IMR-90 (cell line): ENCODE results near the gene CPNE4. TPM values are rescaled to one million over a fixed set of nuclear protein-coding genes. Genes with fewer than 3 reads are reported as not detected.

Source experiments
- ATAC-seq: fragments of 200-7000 bp; cut with Tn5 transposase; 2 replicates; pipeline ENCODE4 v1.9.1; 2020; ENCODE audit warnings: low read depth, mild to moderate bottlenecking, moderate library complexity
- BruUV-seq: library from RNA; stranded (reverse); fragments of 400-500 nt; replicated peaks from 2 replicates; lab custom pipeline; 2021; lab: Mats Ljungman, UMichigan
- CTCF ChIA-PET: fragments of 300-600 bp; formaldehyde crosslinking; extraction: SDS; loops from one replicate; lab custom pipeline; 2021; ENCODE audit warnings: antibody characterized with exemption; lab: Yijun Ruan, JAX
- POLR2A ChIA-PET: fragments of 300-600 bp; sonication (Branson Sonifier 250); formaldehyde crosslinking; loops from one replicate; lab custom pipeline; 2022; ENCODE audit warnings: antibody characterized with exemption; ENCODE audit not compliant: unreplicated experiment; lab: Charles Lee
- DNase-seq: peaks from one replicate; pipeline ENCODE4 v3.0.0; 2013
- H2AFZ ChIP-seq: replicated peaks from 2 replicates; pipeline ENCODE3; 2013; ENCODE audit warnings: low read length, mild to moderate bottlenecking; ENCODE audit not compliant: poor library complexity
- H2AK5ac ChIP-seq: 2 replicates; pipeline ENCODE4 v1.6.1; 2013; ENCODE audit warnings: low read depth, low read length, inconsistent platforms
- H2AK9ac ChIP-seq: replicated peaks from 2 replicates; pipeline ENCODE3; 2013; ENCODE audit warnings: mild to moderate bottlenecking, low read depth, low read length, moderate library complexity; ENCODE audit not compliant: poor library complexity
- H2BK120ac ChIP-seq: 2 replicates; pipeline ENCODE4 v1.6.1; 2013; ENCODE audit warnings: low read depth, low read length, inconsistent platforms
- H2BK15ac ChIP-seq: 3 replicates; pipeline ENCODE4 v1.6.1; 2013; ENCODE audit warnings: low read depth, low read length, inconsistent platforms
- H2BK20ac ChIP-seq: 2 replicates; pipeline ENCODE4 v1.6.1; 2013; ENCODE audit warnings: low read depth, mild to moderate bottlenecking, inconsistent platforms, low read length, moderate library complexity
- H2BK5ac ChIP-seq: 2 replicates; pipeline ENCODE4 v1.6.1; 2013; ENCODE audit warnings: mild to moderate bottlenecking, low read depth, low read length, inconsistent platforms; ENCODE audit not compliant: poor library complexity, severe bottlenecking
- H3K14ac ChIP-seq: replicated peaks from 2 replicates; pipeline ENCODE4 v1.6.1; 2013; ENCODE audit warnings: low read depth, low read length, inconsistent platforms
- H3K18ac ChIP-seq: 2 replicates; pipeline ENCODE4 v1.6.1; 2013; ENCODE audit warnings: low read depth, low read length, control low read depth
- H3K23ac ChIP-seq: 2 replicates; pipeline ENCODE4 v1.6.1; 2013; ENCODE audit warnings: low read depth, low read length, inconsistent platforms
- H3K27ac ChIP-seq: 2 replicates; pipeline ENCODE4 v1.5.1; 2013; ENCODE audit warnings: mild to moderate bottlenecking, control low read depth, low read length; ENCODE audit not compliant: insufficient read depth
- H3K27me3 ChIP-seq: 2 replicates; pipeline ENCODE4 v1.6.1; 2013; ENCODE audit warnings: low read length; ENCODE audit not compliant: control insufficient read depth, insufficient read depth
- H3K36me3 ChIP-seq: 2 replicates; pipeline ENCODE4 v1.6.1; 2013; ENCODE audit warnings: low read length, mixed read lengths; ENCODE audit not compliant: control insufficient read depth, insufficient read depth
- H3K4ac ChIP-seq: 2 replicates; pipeline ENCODE4 v1.6.1; 2013; ENCODE audit warnings: low read depth, low read length, inconsistent platforms
- H3K4me1 ChIP-seq: 2 replicates; pipeline ENCODE4 v1.6.1; 2013; ENCODE audit warnings: low read length, mixed read lengths; ENCODE audit not compliant: control insufficient read depth, insufficient read depth
- H3K4me2 ChIP-seq: 2 replicates; pipeline ENCODE4 v1.6.1; 2013; ENCODE audit warnings: low read depth, mild to moderate bottlenecking, control low read depth, low read length, moderate library complexity
- H3K4me3 ChIP-seq: 2 replicates; pipeline ENCODE4 v1.5.1; 2013; ENCODE audit warnings: low read depth, mild to moderate bottlenecking, control low read depth, low read length, moderate library complexity; ENCODE audit not compliant: insufficient read depth
- H3K56ac ChIP-seq: 2 replicates; pipeline ENCODE4 v1.6.1; 2013; ENCODE audit warnings: low read length, inconsistent platforms; ENCODE audit not compliant: insufficient read depth; ENCODE audit errors: extremely low read depth
- H3K79me1 ChIP-seq, 2 experiments: 2 replicates each; pipeline ENCODE4 v1.6.1; 2013; ENCODE audit warnings: low read length in 2 of 2, inconsistent platforms in 1 of 2, low read depth in 1 of 2
- H3K9ac ChIP-seq: 2 replicates; pipeline ENCODE4 v1.6.1; 2013; ENCODE audit warnings: low read depth, low read length, control low read depth
- H3K9me1 ChIP-seq: 2 replicates; pipeline ENCODE4 v1.6.1; 2013; ENCODE audit warnings: low read length, inconsistent platforms; ENCODE audit not compliant: insufficient read depth
- H3K9me3 ChIP-seq: 2 replicates; pipeline ENCODE4 v1.6.1; 2013; ENCODE audit warnings: low read length; ENCODE audit not compliant: control insufficient read depth, insufficient read depth
- H4K20me1 ChIP-seq: 2 replicates; pipeline ENCODE4 v1.6.1; 2013; ENCODE audit warnings: low read length, inconsistent platforms; ENCODE audit not compliant: insufficient read depth
- H4K5ac ChIP-seq: 2 replicates; pipeline ENCODE4 v1.6.1; 2013; ENCODE audit warnings: mild to moderate bottlenecking, low read depth, low read length, control low read depth
- H4K8ac ChIP-seq, 2 experiments: 2 replicates each; pipeline ENCODE4 v1.6.1; 2013; ENCODE audit warnings: low read depth in 2 of 2, low read length in 2 of 2, control low read depth in 1 of 2, inconsistent platforms in 1 of 2
- H4K91ac ChIP-seq: 2 replicates; pipeline ENCODE4 v1.6.1; 2013; ENCODE audit warnings: low read depth, low read length, inconsistent platforms; ENCODE audit not compliant: insufficient read depth
- BHLHE40 ChIP-seq: fragments of 150-350 bp; IDR thresholded peaks from 2 replicates; pipeline ENCODE4 v1.6.1; 2016; ENCODE audit warnings: mild to moderate bottlenecking, low read depth, low read length
- MAZ ChIP-seq: IDR thresholded peaks from 2 replicates; pipeline ENCODE4 v1.6.1; 2012; ENCODE audit warnings: low read depth, mild to moderate bottlenecking, low read length, improper control_type of control experiment, moderate library complexity, borderline replicate concordance
- SMC3 ChIP-seq: fragments of 150-350 bp; IDR thresholded peaks from 2 replicates; pipeline ENCODE4 v1.6.1; 2016; ENCODE audit warnings: low read depth, mild to moderate bottlenecking, antibody characterized with exemption, low read length, moderate library complexity
- WGBS, 2 experiments: methylation state at CpG; one replicate each; pipeline versions ENCODE4 v1.1.5 to v1.1.7; 2013; ENCODE audit warnings: missing lambda C conversion rate in 2 of 2; ENCODE audit not compliant: insufficient read length in 1 of 2; ENCODE audit errors: extremely low coverage in 2 of 2; 5-methylcytosine and 5-hydroxymethylcytosine counted together
- dilution Hi-C: fragments of 300-500 bp; cut with HindIII; formaldehyde crosslinking; loops from one replicate; pipeline ENCODE4 v1.14.3; 2018; ENCODE audit warnings: low sequenced_read_pairs; ENCODE audit not compliant: unreplicated experiment
- in situ Hi-C: fragments of 300-500 bp; cut with MboI; formaldehyde crosslinking; loops from 3 replicates; pipeline ENCODE4 v1.14.3; 2019; ENCODE audit warnings: low sequenced_read_pairs, inconsistent platforms, mixed read lengths
- intact Hi-C: fragments of 100-400 bp; cut with micrococcal nuclease; formaldehyde crosslinking; loops from 2 replicates; pipeline ENCODE4 v1.10.0; 2022
- polyA plus RNA-seq, 3 experiments: library from polyadenylated mRNA; depleted of rRNA; stranded (reverse); fragments of >200 nt; gene quantifications; 2 replicates each; pipeline ENCODE4 v1.2.3, GENCODE V29; 2012; ENCODE audit warnings: low replicate concordance in 1 of 3
- total RNA-seq: library from RNA; depleted of rRNA; stranded (reverse); fragments of >200 nt; gene quantifications from 2 replicates; pipeline ENCODE4 v1.2.3, GENCODE V29; 2012

Gene CPNE4
- total and polyA plus RNA-seq, 2 of the 4 experiments (the other 2 are of a cell fraction): not detected

DNA sequence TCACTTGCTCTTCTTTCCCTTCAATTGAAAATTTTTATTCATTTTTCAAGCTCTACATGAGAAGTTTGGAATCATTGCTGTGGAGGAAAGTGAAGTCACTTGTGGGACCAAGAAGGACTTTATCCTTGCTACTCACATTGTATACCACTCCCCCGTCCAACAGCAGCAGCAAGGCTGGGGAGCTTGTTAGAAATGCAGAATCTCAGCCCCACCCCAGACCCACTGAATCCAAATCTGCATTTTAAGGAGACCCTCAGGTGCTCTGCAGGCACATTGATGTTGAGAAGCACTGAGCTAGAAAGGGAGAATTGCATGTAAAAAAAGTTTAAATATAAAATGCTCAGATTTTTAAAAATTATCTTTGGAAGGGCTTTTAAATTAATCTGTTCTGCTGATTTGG is 329.7 kb downstream of the CPNE4 start:
- Histone ChIP-seq H3K14ac (no peak overlapping the region), H2BK15ac (no peak overlapping the region), H2AFZ (no peak overlapping the region), H4K5ac (no peak overlapping the region), H3K79me1 (no peaks in the 10 kb centered on the region), H2BK5ac (no peak overlapping the region), H3K56ac (no peak overlapping the region), H3K4me2 (no peak overlapping the region), H3K23ac (no peak overlapping the region), H3K27ac (no peak overlapping the region), H3K36me3 (no peaks in the 10 kb centered on the region), H2BK20ac (no peak overlapping the region), H3K18ac (no peak overlapping the region), H3K4ac (no peak overlapping the region), H3K9ac (no peak overlapping the region), H3K4me3 (no peak overlapping the region), H2BK120ac (no peak overlapping the region), H2AK9ac (no peak overlapping the region), H3K4me1 (no peaks in the 10 kb centered on the region), H3K9me1 (no peaks in the 10 kb centered on the region), H2AK5ac (no peak overlapping the region), H3K9me3 (no peaks in the 10 kb centered on the region), H4K91ac (no peak overlapping the region), H4K8ac (no peak overlapping the region), H4K20me1 (no peaks in the 10 kb centered on the region), H3K27me3 (no peaks in the 10 kb centered on the region)
- no TSS peak for BruUV-seq
- intact Hi-C loops: no loop called here
- dilution Hi-C loops: no loop called here
- in situ Hi-C loops: no loop called here
- POLR2A ChIA-PET: no interaction called here
- DNase-seq (no peak), ATAC-seq (no peak)
- CTCF ChIA-PET: interaction anchor here (0.8 kb wide), 1 partner anchor 75 kb away, joined by 3 read pairs; no protein-coding TSS in a partner anchor
- TF ChIP-seq SMC3 (no peak), MAZ (no peak), BHLHE40 (no peak)
- WGBS, 2 experiments: no CpG with 5 or more reads among the region's 1 CpG
